ENCODE results near the gene ETNK2.

The ETNK2 gene

GRCh38 chr1:204181116-204181515 is 29.3 kb upstream of the ETNK2 start:
- no peaks in the 10 kb centered on the region for H3K27me3 ChIP-seq
- no peaks in the 10 kb centered on the region for H3K9me3 ChIP-seq (replicated peaks in 1 of 11)
- H3K4me1 ChIP-seq: peaks cover 46 to 69% (median 56%) of the 10 kb centered on the region in 10 experiments
- no peaks in the 10 kb centered on the region for H3K36me3 ChIP-seq
- peak overlapping the region in 10 of 11 experiments; percentile 29 to 92 (median 84); a peak in 19 of 22 replicates for H3K4me2 ChIP-seq
- H3K9ac ChIP-seq: no peak overlapping the region
- no peak overlapping the region for H3K27ac ChIP-seq
- H3K4me3 ChIP-seq: no peak overlapping the region
- TF ChIP-seq Cebpa-rat (IDR thresholded peaks at IDR 0.05): no peak
- no peaks in the 10 kb centered on the region for H4K20me1 ChIP-seq

- H3K4me3 ChIP-seq: no peak overlapping the region
- H3K9me3 ChIP-seq (replicated peaks in 1 of 11): no peaks in the 10 kb centered on the region
- no peak for TF ChIP-seq Cebpa-rat (IDR thresholded peaks at IDR 0.05)
- H3K27me3 ChIP-seq: no peaks in the 10 kb centered on the region
- H3K9ac ChIP-seq: no peak overlapping the region
- H3K36me3 ChIP-seq: no peaks in the 10 kb centered on the region
- peaks cover 49 to 67% (median 59%) of the 10 kb centered on the region in 10 experiments for H3K4me1 ChIP-seq
- peak overlapping the region in 1 of 11 experiments; percentile 1; a peak in 1 of 22 replicates for H3K27ac ChIP-seq
- H4K20me1 ChIP-seq: no peaks in the 10 kb centered on the region
- H3K4me2 ChIP-seq: peak overlapping the region; percentile 77 to 93 (median 84)
These were observed 28.3 kb upstream of the ETNK2 start for GRCh38 chr1:204180133-204180532.

GRCh38 chr1:204178487-204179281 is 26.8 kb upstream of the ETNK2 start:
- H3K27me3 ChIP-seq: no peaks in the 10 kb centered on the region
- no peaks in the 10 kb centered on the region for H3K9me3 ChIP-seq (replicated peaks in 1 of 11)
- TF ChIP-seq Cebpa-rat (IDR thresholded peaks at IDR 0.05): no peak
- peaks cover 49 to 67% (median 59%) of the 10 kb centered on the region in 10 experiments for H3K4me1 ChIP-seq
- no peaks in the 10 kb centered on the region for H4K20me1 ChIP-seq
- peak overlapping the region in 8 of 11 experiments; percentile 24 to 72 (median 59); a peak in 16 of 22 replicates for H3K27ac ChIP-seq
- H3K36me3 ChIP-seq: no peaks in the 10 kb centered on the region
- H3K4me3 ChIP-seq: peak overlapping the region in 2 of 10 experiments; percentile 9 to 29; a peak in 1 of 20 replicates
- H3K9ac ChIP-seq: peak overlapping the region in 7 of 11 experiments; percentile 18 to 68 (median 47); a peak in 12 of 22 replicates
- peak overlapping the region; percentile 77 to 93 (median 84) for H3K4me2 ChIP-seq

- Histone ChIP-seq H3K4me2 (peak overlapping the region; percentile 77 to 93 (median 84)), H3K27ac (peak overlapping the region in 3 of 11 experiments; percentile 57 to 69 (median 68); a peak in 4 of 22 replicates), H3K4me3 (no peak overlapping the region; a peak in 1 of 20 replicates), H3K36me3 (no peaks in the 10 kb centered on the region), H4K20me1 (no peaks in the 10 kb centered on the region), H3K4me1 (peaks cover 49 to 63% (median 59%) of the 10 kb centered on the region in 10 experiments), H3K9me3 (replicated peaks in 1 of 11) (peaks cover 0 to 4% (median 0%) of the 10 kb centered on the region in 11 experiments; a peak in 2 of 22 replicates), H3K27me3 (no peaks in the 10 kb centered on the region), H3K9ac (no peak overlapping the region)
- TF ChIP-seq Cebpa-rat (IDR thresholded peaks at IDR 0.05): no peak
These were observed 25.3 kb upstream of the ETNK2 start for GRCh38 chr1:204177133-204177532.

GRCh38 chr1:204176049-204176448 is 24.2 kb upstream of the ETNK2 start:
- peak overlapping the region in 8 of 11 experiments; percentile 83 to 93 (median 86); a peak in 16 of 22 replicates for H3K4me2 ChIP-seq
- H3K4me3 ChIP-seq: no peak overlapping the region
- no peaks in the 10 kb centered on the region for H3K27me3 ChIP-seq
- no peak overlapping the region for H3K9ac ChIP-seq
- H3K9me3 ChIP-seq (replicated peaks in 1 of 11): peaks cover 5 to 15% (median 8%) of the 10 kb centered on the region in 11 experiments
- H3K27ac ChIP-seq: no peak overlapping the region; a peak in 1 of 22 replicates
- H4K20me1 ChIP-seq: no peaks in the 10 kb centered on the region
- peaks cover 48 to 61% (median 53%) of the 10 kb centered on the region in 10 experiments for H3K4me1 ChIP-seq
- no peak for TF ChIP-seq Cebpa-rat (IDR thresholded peaks at IDR 0.05)
- H3K36me3 ChIP-seq: no peaks in the 10 kb centered on the region

- Histone ChIP-seq H4K20me1 (no peaks in the 10 kb centered on the region), H3K4me3 (no peak overlapping the region), H3K36me3 (peaks cover 0 to 7% (median 0%) of the 10 kb centered on the region in 11 experiments; a peak in 2 of 22 replicates), H3K9me3 (replicated peaks in 1 of 11) (peaks cover 16 to 26% (median 19%) of the 10 kb centered on the region in 11 experiments), H3K4me1 (peaks cover 37 to 50% (median 45%) of the 10 kb centered on the region in 10 experiments), H3K27me3 (no peaks in the 10 kb centered on the region), H3K9ac (no peak overlapping the region), H3K27ac (no peak overlapping the region), H3K4me2 (no peak overlapping the region)
- TF ChIP-seq Cebpa-rat (IDR thresholded peaks at IDR 0.05): no peak
These were observed 23.1 kb upstream of the ETNK2 start for GRCh38 chr1:204174958-204175357.

- peaks cover 0 to 11% (median 0%) of the 10 kb centered on the region in 11 experiments; a peak in 2 of 22 replicates for H3K36me3 ChIP-seq
- peak overlapping the region in 4 of 11 experiments; percentile 2 to 44 (median 22); a peak in 3 of 22 replicates for H3K4me2 ChIP-seq
- TF ChIP-seq Cebpa-rat (IDR thresholded peaks at IDR 0.05): no peak
- no peak overlapping the region for H3K4me3 ChIP-seq
- H3K9ac ChIP-seq: no peak overlapping the region
- H3K27me3 ChIP-seq: no peaks in the 10 kb centered on the region
- H3K27ac ChIP-seq: no peak overlapping the region
- peaks cover 33 to 48% (median 37%) of the 10 kb centered on the region in 11 experiments for H3K9me3 ChIP-seq (replicated peaks in 1 of 11)
- H3K4me1 ChIP-seq: peaks cover 13 to 25% (median 20%) of the 10 kb centered on the region in 10 experiments
- no peaks in the 10 kb centered on the region for H4K20me1 ChIP-seq
These were observed 20.7 kb upstream of the ETNK2 start for GRCh38 chr1:204172404-204173029.

- no peaks in the 10 kb centered on the region for H3K27me3 ChIP-seq
- H3K9ac ChIP-seq: no peak overlapping the region
- no peak overlapping the region for H3K4me3 ChIP-seq
- no peaks in the 10 kb centered on the region for H4K20me1 ChIP-seq
- H3K4me2 ChIP-seq: peak overlapping the region in 5 of 11 experiments; percentile 2 to 44 (median 31); a peak in 7 of 22 replicates
- peaks cover 0 to 11% (median 0%) of the 10 kb centered on the region in 11 experiments; a peak in 2 of 22 replicates for H3K36me3 ChIP-seq
- H3K27ac ChIP-seq: no peak overlapping the region
- peaks cover 7 to 18% (median 13%) of the 10 kb centered on the region in 10 experiments; a peak in 19 of 20 replicates for H3K4me1 ChIP-seq
- peaks cover 33 to 48% (median 37%) of the 10 kb centered on the region in 11 experiments for H3K9me3 ChIP-seq (replicated peaks in 1 of 11)
- TF ChIP-seq Cebpa-rat (IDR thresholded peaks at IDR 0.05): no peak
These were observed 19.9 kb upstream of the ETNK2 start for GRCh38 chr1:204171751-204172178.

All from BLaER1 treated with 17β-estradiol and CSF1 and Interleukin-3, amounts not matched to agents 10 nM and 100 nM (cell line).